ENCODE data around the gene KCNQ2.

KCNQ2 gene

GRCh38 chr20:63470410-63470809 is 2.0 kb downstream of the KCNQ2 start:
- no peak overlapping the region for H3K27ac ChIP-seq (ENCODE audit: low read length)
- H3K9me3 ChIP-seq (ENCODE audit: control insufficient read depth, insufficient read depth, low read length): no peaks in the 10 kb centered on the region
- H3K4me3 ChIP-seq (ENCODE audit: low read length): no peak overlapping the region
- H3K27me3 ChIP-seq (ENCODE audit: control insufficient read depth, insufficient read depth, low read length): no peaks in the 10 kb centered on the region
- no CpG with 5 or more reads among the region's 10 CpGs for WGBS (ENCODE audit: insufficient coverage, insufficient read length)
- peaks cover 14% of the 10 kb centered on the region for H3K4me1 ChIP-seq (ENCODE audit: control insufficient read depth, insufficient read depth, low read length)
- H3K36me3 ChIP-seq (ENCODE audit: control insufficient read depth, insufficient read depth, low read length): no peaks in the 10 kb centered on the region
- no peak for DNase-seq (ENCODE audit: low read depth, low spot score)

GRCh38 chr20:63469713-63470101 is 2.7 kb downstream of the KCNQ2 start:
- no peaks in the 10 kb centered on the region for H3K27me3 ChIP-seq (ENCODE audit: control insufficient read depth, insufficient read depth, low read length)
- H3K36me3 ChIP-seq (ENCODE audit: control insufficient read depth, insufficient read depth, low read length): no peaks in the 10 kb centered on the region
- H3K4me1 ChIP-seq (ENCODE audit: control insufficient read depth, insufficient read depth, low read length): peaks cover 16% of the 10 kb centered on the region
- no peak overlapping the region for H3K4me3 ChIP-seq (ENCODE audit: low read length)
- WGBS (ENCODE audit: insufficient coverage, insufficient read length): no CpG with 5 or more reads among the region's 13 CpGs
- no peak for DNase-seq (ENCODE audit: low read depth, low spot score)
- H3K27ac ChIP-seq (ENCODE audit: low read length): no peak overlapping the region
- no peaks in the 10 kb centered on the region for H3K9me3 ChIP-seq (ENCODE audit: control insufficient read depth, insufficient read depth, low read length)

- Histone ChIP-seq H3K4me3 (ENCODE audit: low read length) (no peak overlapping the region), H3K27me3 (ENCODE audit: control insufficient read depth, insufficient read depth, low read length) (no peaks in the 10 kb centered on the region), H3K27ac (ENCODE audit: low read length) (no peak overlapping the region), H3K9me3 (ENCODE audit: control insufficient read depth, insufficient read depth, low read length) (no peaks in the 10 kb centered on the region), H3K4me1 (ENCODE audit: control insufficient read depth, insufficient read depth, low read length) (peaks cover 16% of the 10 kb centered on the region), H3K36me3 (ENCODE audit: control insufficient read depth, insufficient read depth, low read length) (no peaks in the 10 kb centered on the region)
- DNase-seq (ENCODE audit: low read depth, low spot score): no peak
- no CpG with 5 or more reads among the region's 22 CpGs for WGBS (ENCODE audit: insufficient coverage, insufficient read length)
Observed at GRCh38 chr20:63469019-63469712, 3.3 kb downstream of the KCNQ2 start.

GRCh38 chr20:63468421-63468820 is 4.0 kb downstream of the KCNQ2 start:
- Histone ChIP-seq H3K36me3 (ENCODE audit: control insufficient read depth, insufficient read depth, low read length) (no peaks in the 10 kb centered on the region), H3K9me3 (ENCODE audit: control insufficient read depth, insufficient read depth, low read length) (no peaks in the 10 kb centered on the region), H3K27me3 (ENCODE audit: control insufficient read depth, insufficient read depth, low read length) (no peaks in the 10 kb centered on the region), H3K27ac (ENCODE audit: low read length) (no peak overlapping the region), H3K4me1 (ENCODE audit: control insufficient read depth, insufficient read depth, low read length) (peaks cover 16% of the 10 kb centered on the region), H3K4me3 (ENCODE audit: low read length) (no peak overlapping the region)
- DNase-seq (ENCODE audit: low read depth, low spot score): no peak
- no CpG with 5 or more reads among the region's 12 CpGs for WGBS (ENCODE audit: insufficient coverage, insufficient read length)

- Histone ChIP-seq H3K27ac (ENCODE audit: low read length) (no peak overlapping the region), H3K36me3 (ENCODE audit: control insufficient read depth, insufficient read depth, low read length) (no peaks in the 10 kb centered on the region), H3K4me3 (ENCODE audit: low read length) (no peak overlapping the region), H3K27me3 (ENCODE audit: control insufficient read depth, insufficient read depth, low read length) (no peaks in the 10 kb centered on the region), H3K4me1 (ENCODE audit: control insufficient read depth, insufficient read depth, low read length) (peaks cover 12% of the 10 kb centered on the region), H3K9me3 (ENCODE audit: control insufficient read depth, insufficient read depth, low read length) (no peaks in the 10 kb centered on the region)
- no peak for DNase-seq (ENCODE audit: low read depth, low spot score)
- no CpG with 5 or more reads among the region's 19 CpGs for WGBS (ENCODE audit: insufficient coverage, insufficient read length)
Observed at GRCh38 chr20:63467294-63468083, 5.0 kb downstream of the KCNQ2 start.

- no peak overlapping the region for H3K27ac ChIP-seq (ENCODE audit: low read length)
- WGBS (ENCODE audit: insufficient coverage, insufficient read length): no CpG with 5 or more reads among the region's 17 CpGs
- no peaks in the 10 kb centered on the region for H3K27me3 ChIP-seq (ENCODE audit: control insufficient read depth, insufficient read depth, low read length)
Observed at GRCh38 chr20:63466861-63467260, 5.6 kb downstream of the KCNQ2 start.

GRCh38 chr20:63466250-63466825 is 6.1 kb downstream of the KCNQ2 start:
- no peaks in the 10 kb centered on the region for H3K27me3 ChIP-seq (ENCODE audit: control insufficient read depth, insufficient read depth, low read length)
- WGBS (ENCODE audit: insufficient coverage, insufficient read length): no CpG with 5 or more reads among the region's 55 CpGs
- H3K27ac ChIP-seq (ENCODE audit: low read length): no peak overlapping the region
- peaks cover 12% of the 10 kb centered on the region for H3K4me1 ChIP-seq (ENCODE audit: control insufficient read depth, insufficient read depth, low read length)
- no peaks in the 10 kb centered on the region for H3K9me3 ChIP-seq (ENCODE audit: control insufficient read depth, insufficient read depth, low read length)
- DNase-seq (ENCODE audit: low read depth, low spot score): no peak
- H3K36me3 ChIP-seq (ENCODE audit: control insufficient read depth, insufficient read depth, low read length): no peaks in the 10 kb centered on the region
- no peak overlapping the region for H3K4me3 ChIP-seq (ENCODE audit: low read length)

More at GRCh38 chr20:63466861-63467260, 5.6 kb downstream of the KCNQ2 start:
- Histone ChIP-seq H3K4me1 (ENCODE audit: control insufficient read depth, insufficient read depth, low read length) (peaks cover 12% of the 10 kb centered on the region), H3K4me3 (ENCODE audit: low read length) (no peak overlapping the region), H3K36me3 (ENCODE audit: control insufficient read depth, insufficient read depth, low read length) (no peaks in the 10 kb centered on the region), H3K9me3 (ENCODE audit: control insufficient read depth, insufficient read depth, low read length) (no peaks in the 10 kb centered on the region)
- DNase-seq (ENCODE audit: low read depth, low spot score): no peak

GRCh38 chr20:63465380-63466249 is 6.8 kb downstream of the KCNQ2 start:
- Histone ChIP-seq H3K27me3 (ENCODE audit: control insufficient read depth, insufficient read depth, low read length) (no peaks in the 10 kb centered on the region), H3K36me3 (ENCODE audit: control insufficient read depth, insufficient read depth, low read length) (no peaks in the 10 kb centered on the region), H3K9me3 (ENCODE audit: control insufficient read depth, insufficient read depth, low read length) (no peaks in the 10 kb centered on the region), H3K27ac (ENCODE audit: low read length) (no peak overlapping the region), H3K4me1 (ENCODE audit: control insufficient read depth, insufficient read depth, low read length) (peaks cover 11% of the 10 kb centered on the region), H3K4me3 (ENCODE audit: low read length) (no peak overlapping the region)
- no peak for DNase-seq (ENCODE audit: low read depth, low spot score)
- WGBS (ENCODE audit: insufficient coverage, insufficient read length): no CpG with 5 or more reads among the region's 56 CpGs

GRCh38 chr20:63464289-63464635 is 8.2 kb downstream of the KCNQ2 start:
- Histone ChIP-seq H3K4me3 (ENCODE audit: low read length) (no peak overlapping the region), H3K9me3 (ENCODE audit: control insufficient read depth, insufficient read depth, low read length) (no peaks in the 10 kb centered on the region), H3K36me3 (ENCODE audit: control insufficient read depth, insufficient read depth, low read length) (no peaks in the 10 kb centered on the region; the same call in 1 of the 2 replicates), H3K27ac (ENCODE audit: low read length) (no peak overlapping the region), H3K4me1 (ENCODE audit: control insufficient read depth, insufficient read depth, low read length) (peaks cover 2% of the 10 kb centered on the region; the same call in 1 of the 2 replicates), H3K27me3 (ENCODE audit: control insufficient read depth, insufficient read depth, low read length) (no peaks in the 10 kb centered on the region)
- no CpG with 5 or more reads among the region's 12 CpGs for WGBS (ENCODE audit: insufficient coverage, insufficient read length)
- DNase-seq (ENCODE audit: low read depth, low spot score): no peak
